ENCODE measurements around the gene YY1AP1.

GRCh38 chr1:155697046-155697445 lies 8.5 kb upstream of the YY1AP1 start:
- TF ChIP-seq POLR2A (IDR thresholded peaks at IDR 0.05) (no peak), CTCF (IDR thresholded peaks at IDR 0.05) (no peak)
